ENCODE measurements around the gene CSTF2. TPM values are rescaled to one million over a fixed set of nuclear protein-coding genes. Genes with fewer than 3 reads are reported as not detected.

The CSTF2 gene, protein sequence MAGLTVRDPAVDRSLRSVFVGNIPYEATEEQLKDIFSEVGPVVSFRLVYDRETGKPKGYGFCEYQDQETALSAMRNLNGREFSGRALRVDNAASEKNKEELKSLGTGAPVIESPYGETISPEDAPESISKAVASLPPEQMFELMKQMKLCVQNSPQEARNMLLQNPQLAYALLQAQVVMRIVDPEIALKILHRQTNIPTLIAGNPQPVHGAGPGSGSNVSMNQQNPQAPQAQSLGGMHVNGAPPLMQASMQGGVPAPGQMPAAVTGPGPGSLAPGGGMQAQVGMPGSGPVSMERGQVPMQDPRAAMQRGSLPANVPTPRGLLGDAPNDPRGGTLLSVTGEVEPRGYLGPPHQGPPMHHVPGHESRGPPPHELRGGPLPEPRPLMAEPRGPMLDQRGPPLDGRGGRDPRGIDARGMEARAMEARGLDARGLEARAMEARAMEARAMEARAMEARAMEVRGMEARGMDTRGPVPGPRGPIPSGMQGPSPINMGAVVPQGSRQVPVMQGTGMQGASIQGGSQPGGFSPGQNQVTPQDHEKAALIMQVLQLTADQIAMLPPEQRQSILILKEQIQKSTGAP
- 8.9 and 9.7 TPM in 2 replicates for total RNA-seq

GRCh38 chrX:100819837-100820666, at the start of gene CSTF2:
CSTF2 (plus strand) TSS chrX:100820391; CDS start chrX:100820417, 26 bp downstream.

DNA sequence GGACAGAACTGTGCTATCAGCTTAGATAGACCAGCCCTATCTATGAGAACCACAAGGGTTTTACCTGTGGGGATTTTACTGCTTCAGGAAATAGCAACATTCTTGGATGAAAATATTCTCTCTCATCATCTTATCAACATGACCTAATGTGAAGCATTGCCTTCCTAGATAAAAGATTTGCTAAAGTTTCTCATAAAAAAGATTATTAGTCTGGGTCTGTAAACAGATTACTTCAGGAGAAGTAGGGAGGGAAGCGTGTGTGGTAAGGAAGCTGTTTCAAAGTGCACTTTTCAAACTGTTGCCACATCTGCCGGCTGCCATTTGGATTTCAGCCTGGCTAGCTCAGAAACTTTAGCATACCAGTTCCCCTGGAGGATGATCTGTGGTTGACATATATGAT, 54.1 kb downstream of the CSTF2 start, which contains the start of gene NOX1:
TSS of gene NOX1 (minus strand) at position 35 of the 400 bp plus-strand sequence. CDS start 220 bp downstream, outside the sequence.

Small RNAs within 50 kb of the gene (small RNA-seq; reads per million reads assigned to genes)
- gene RF00411 = not detected

Other genes starting within 250 kb of the CSTF2 start
- gene TNMD, start 235.5 kb upstream of the CSTF2 start, total RNA-seq = 3.4 and 4.7 TPM in 2 replicates
- 23.7 and 26.0 TPM in 2 replicates for gene TSPAN6, start 183.6 kb upstream of the CSTF2 start, total RNA-seq
- gene SRPX2, start 176.2 kb upstream of the CSTF2 start, total RNA-seq = 55.6 and 56.8 TPM in 2 replicates
- gene SYTL4, start 88.3 kb upstream of the CSTF2 start, total RNA-seq = 0.97 and 2.6 TPM in 2 replicates
- not detected in 2 replicates for gene NOX1, start 54.0 kb downstream of the CSTF2 start, total RNA-seq
- not detected in 2 replicates for gene XKRX, start 108.5 kb downstream of the CSTF2 start, total RNA-seq
- gene ARL13A, start 149.3 kb downstream of the CSTF2 start, total RNA-seq = not detected in 2 replicates
- 8.9 and 12.0 TPM in 2 replicates for gene TRMT2B, start 231.7 kb downstream of the CSTF2 start, total RNA-seq